Myocyte (in vitro differentiated cells): Measurements from ENCODE around the gene CEACAM7. TPM values are rescaled to one million over a fixed set of nuclear protein-coding genes. Genes with fewer than 3 reads are reported as not detected.
"Not testable (repeated sequence)": the region's sequence is repeated elsewhere in the genome, so short reads cannot be mapped to it uniquely, and the experiment has no call there.

Experiments used
- DNase-seq: peaks from one replicate; pipeline ENCODE4 v3.0.0-alpha.2; 2012; ENCODE audit warnings: low read depth
- polyA plus RNA-seq: library from polyadenylated mRNA; unstranded; fragments of >200 nt; gene quantifications from one replicate; pipeline ENCODE4 v1.2.1, GENCODE V29; 2012; ENCODE audit warnings: missing spikeins
- total RNA-seq: library from RNA; depleted of rRNA; stranded (reverse); fragments of >200 nt; gene quantifications from 2 replicates; pipeline ENCODE4 v1.2.3, GENCODE V29; 2014

Gene CEACAM7
- total RNA-seq, result not detected in 2 replicates
- polyA plus RNA-seq, result not detected

GRCh38 chr19:41688098-41688497, at the start of gene CEACAM7:
CEACAM7 (minus strand) TSS chr19:41688270; CDS start chr19:41688165, 105 bp downstream.
- DNase-seq, result no peak

- DNase-seq, result no peak
Observed at GRCh38 chr19:41735071-41735600, 47.1 kb upstream of the CEACAM7 start.

GRCh38 chr19:41734585-41734984, 46.5 kb upstream of the CEACAM7 start:
- DNase-seq, result no peak

- DNase-seq, result no peak
Observed at GRCh38 chr19:41734156-41734555, 46.1 kb upstream of the CEACAM7 start.

- DNase-seq, result no peak
Observed at GRCh38 chr19:41726493-41726892, 38.4 kb upstream of the CEACAM7 start.

GRCh38 chr19:41720103-41720502, 32.0 kb upstream of the CEACAM7 start:
- no peak for DNase-seq

GRCh38 chr19:41718761-41719160, 30.7 kb upstream of the CEACAM7 start:
- DNase-seq, result no peak

- no peak for DNase-seq
Observed at GRCh38 chr19:41714598-41714997, 26.5 kb upstream of the CEACAM7 start.

GRCh38 chr19:41711376-41712261, 23.5 kb upstream of the CEACAM7 start:
- DNase-seq, result no peak

- DNase-seq, result no peak
Observed at GRCh38 chr19:41709951-41710645, 22.0 kb upstream of the CEACAM7 start.

- not testable (repeated sequence) for DNase-seq
Observed at GRCh38 chr19:41709516-41709915, 21.4 kb upstream of the CEACAM7 start.

- DNase-seq, result no peak
Observed at GRCh38 chr19:41708481-41708880, 20.4 kb upstream of the CEACAM7 start, which contains the start of gene CEACAM5. CEACAM5 (plus strand) TSS chr19:41708626; CDS start chr19:41708732, 106 bp downstream.

GRCh38 chr19:41707871-41708371, 19.9 kb upstream of the CEACAM7 start:
- DNase-seq, result no peak

GRCh38 chr19:41707502-41707812, 19.4 kb upstream of the CEACAM7 start:
- DNase-seq, result no peak

GRCh38 chr19:41706741-41707501, 18.9 kb upstream of the CEACAM7 start:
- no peak for DNase-seq

- peak; percentile 32 for DNase-seq
Observed at GRCh38 chr19:41705393-41706174, 17.5 kb upstream of the CEACAM7 start.

GRCh38 chr19:41703602-41704293, 15.7 kb upstream of the CEACAM7 start:
- no peak for DNase-seq

- peak; percentile 11 for DNase-seq
Observed at GRCh38 chr19:41702171-41702651, 14.1 kb upstream of the CEACAM7 start.

- no peak for DNase-seq
Observed at GRCh38 chr19:41701401-41702075, 13.5 kb upstream of the CEACAM7 start.
